A673 (cell line): ENCODE data around the gene ZFP36L2. TPM values are rescaled to one million over a fixed set of nuclear protein-coding genes. Genes with fewer than 3 reads are reported as not detected.

Experiments
- BruUV-seq: library from RNA; stranded (reverse); fragments of 400-500 nt; replicated peaks from 2 replicates; lab custom pipeline; 2021; lab: Mats Ljungman, UMichigan
- CTCF ChIA-PET: fragments of 300-600 bp; sonication (Branson Sonifier 250); formaldehyde crosslinking; loops from one replicate; lab custom pipeline; 2022; ENCODE audit warnings: antibody characterized with exemption; lab: Charles Lee
- POLR2A ChIA-PET: fragments of 300-600 bp; sonication (Branson Sonifier 250); formaldehyde crosslinking; loops from one replicate; lab custom pipeline; 2022; ENCODE audit warnings: antibody characterized with exemption; ENCODE audit not compliant: low non-redundant PET; lab: Charles Lee
- DNase-seq: peaks from one replicate; pipeline ENCODE4 v3.0.0-alpha.2; 2015; ENCODE audit warnings: low spot score
- H3K27ac ChIP-seq: fragments of 200-600 bp; sonication (generic); 2 replicates; pipeline ENCODE4 v1.5.1; 2016; ENCODE audit warnings: mixed run types, low read depth, mild to moderate bottlenecking, mixed read lengths, antibody characterized with exemption, low read length; ENCODE audit not compliant: poor library complexity, severe bottlenecking
- H3K27me3 ChIP-seq: fragments of 200-600 bp; sonication (generic); replicated peaks from 2 replicates; pipeline ENCODE4 v1.6.1; 2017; ENCODE audit warnings: mixed run types, low read depth, mild to moderate bottlenecking, mixed read lengths, antibody characterized with exemption, low read length; ENCODE audit not compliant: insufficient read depth, poor library complexity
- H3K36me3 ChIP-seq: fragments of 200-600 bp; sonication (generic); 2 replicates; pipeline ENCODE4 v1.6.1; 2016; ENCODE audit warnings: mixed run types, mild to moderate bottlenecking, mixed read lengths, antibody characterized with exemption, low read length; ENCODE audit not compliant: insufficient read depth, poor library complexity, severe bottlenecking
- H3K4me1 ChIP-seq: fragments of 200-600 bp; sonication (generic); 2 replicates; pipeline ENCODE4 v1.6.1; 2017; ENCODE audit warnings: mixed run types, mild to moderate bottlenecking, mixed read lengths, antibody characterized with exemption, low read length; ENCODE audit not compliant: insufficient read depth, poor library complexity, severe bottlenecking
- H3K4me3 ChIP-seq: fragments of 200-600 bp; sonication (generic); 2 replicates; pipeline ENCODE4 v1.5.1; 2016; ENCODE audit warnings: low read depth, mixed run types, mild to moderate bottlenecking, mixed read lengths, low read length; ENCODE audit not compliant: poor library complexity, severe bottlenecking
- H3K9me3 ChIP-seq: fragments of 200-600 bp; sonication (generic); 2 replicates; pipeline ENCODE4 v1.6.1; 2016; ENCODE audit warnings: mixed run types, low read depth, mild to moderate bottlenecking, mixed read lengths, antibody characterized with exemption, low read length; ENCODE audit not compliant: poor library complexity, severe bottlenecking
- CTCF ChIP-seq: fragments of 300-800, 200-600 bp; sonication (generic); conservative IDR thresholded peaks from 2 replicates; pipeline ENCODE4 v1.5.1; 2017; ENCODE audit warnings: low read depth, mild to moderate bottlenecking, antibody characterized with exemption, low read length, moderate library complexity, mixed read lengths
- EZH2 ChIP-seq: fragments of 200-600 bp; sonication (generic); IDR thresholded peaks from 2 replicates; pipeline ENCODE4 v1.6.1; 2017; ENCODE audit warnings: borderline replicate concordance, low read depth, mild to moderate bottlenecking, mixed read lengths, antibody characterized with exemption, low read length; ENCODE audit not compliant: poor library complexity, severe bottlenecking
- intact Hi-C: fragments of 100-400 bp; cut with micrococcal nuclease; formaldehyde crosslinking; loops from one replicate; pipeline ENCODE4 v1.10.0; 2022; ENCODE audit not compliant: unreplicated experiment
- total RNA-seq: library from RNA; stranded (reverse); gene quantifications from 2 replicates; pipeline ENCODE4 v1.2.3, GENCODE V29; 2021

Gene ZFP36L2
- total RNA-seq, 1 experiment from 2014 or later, result 23.4 TPM

- TF ChIP-seq EZH2 (no peak), CTCF (no peak)
- no TSS peak for BruUV-seq
- Histone ChIP-seq H3K27me3 (no peaks in the 10 kb centered on the region), H3K4me1 (no peaks in the 10 kb centered on the region), H3K27ac (no peak overlapping the region), H3K4me3 (no peak overlapping the region), H3K9me3 (no peaks in the 10 kb centered on the region), H3K36me3 (no peaks in the 10 kb centered on the region)
- POLR2A ChIA-PET, result no interaction called here
- CTCF ChIA-PET, result no interaction called here
- DNase-seq, result no peak
- intact Hi-C loops, result no loop called here
Measured at GRCh38 chr2:43273529-43273928, 47.1 kb upstream of the ZFP36L2 start.

DNA sequence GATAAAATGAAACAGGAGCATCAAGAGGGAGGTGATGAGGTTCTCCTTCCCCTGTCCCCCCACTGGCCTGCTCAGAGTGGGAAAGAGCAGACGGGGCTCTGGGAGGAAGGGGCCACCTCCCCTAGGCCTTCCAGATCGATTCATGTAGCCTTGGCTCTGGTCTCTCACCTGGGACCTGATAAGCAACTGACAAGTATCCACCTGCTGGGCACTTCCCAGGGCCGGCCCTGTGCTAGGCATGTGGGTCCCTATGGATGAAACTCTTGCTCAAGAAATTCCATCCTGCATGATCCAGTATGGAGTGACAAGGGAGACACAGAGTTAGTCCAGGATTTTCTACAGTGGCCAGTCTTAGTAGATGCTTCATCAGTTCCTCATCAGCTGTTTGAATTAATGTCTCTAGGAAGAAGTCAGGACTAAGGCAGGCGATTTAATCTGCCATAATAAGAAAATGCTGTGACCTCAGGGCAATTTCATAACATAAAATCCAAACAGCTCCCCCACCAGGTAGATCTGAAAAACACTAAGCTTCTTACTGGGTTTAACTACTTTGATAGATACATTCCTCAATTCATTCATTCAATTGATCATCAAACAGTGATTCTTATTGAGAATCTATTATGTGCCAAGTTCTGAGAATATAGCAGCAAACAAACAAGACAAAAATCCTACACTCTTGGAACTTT lies 44.7 kb upstream of the ZFP36L2 start:
- ChIA-PET CTCF (no interaction called here), POLR2A (no interaction called here)
- Histone ChIP-seq H3K4me1 (no peaks in the 10 kb centered on the region), H3K27me3 (no peaks in the 10 kb centered on the region), H3K27ac (no peak overlapping the region), H3K4me3 (no peak overlapping the region), H3K36me3 (no peaks in the 10 kb centered on the region), H3K9me3 (no peaks in the 10 kb centered on the region)
- intact Hi-C loops, result no loop called here
- DNase-seq, result no peak
- TF ChIP-seq CTCF (0 out of 2 replicates have a peak, but pooled peaks have one; percentile 33), EZH2 (no peak)
- BruUV-seq, result no TSS peak

- H3K27ac ChIP-seq, result no peak overlapping the region
- no peak overlapping the region for H3K4me3 ChIP-seq
- no TSS peak for BruUV-seq
- intact Hi-C loops, result no loop called here
- POLR2A ChIA-PET, result no interaction called here
- H3K4me1 ChIP-seq, result no peaks in the 10 kb centered on the region
- TF ChIP-seq CTCF, result no peak
- TF ChIP-seq EZH2, result no peak
- CTCF ChIA-PET, result no interaction called here
- DNase-seq, result no peak
- H3K27me3 ChIP-seq, result no peaks in the 10 kb centered on the region
- no peaks in the 10 kb centered on the region for H3K9me3 ChIP-seq
- H3K36me3 ChIP-seq, result no peaks in the 10 kb centered on the region
Measured at GRCh38 chr2:43270461-43270860, 44.1 kb upstream of the ZFP36L2 start.
